Peyer's patch (tissue), 4 donors: Measurements from ENCODE around the gene AGPS. TPM values are rescaled to one million over a fixed set of nuclear protein-coding genes. Genes with fewer than 3 reads are reported as not detected.

Source experiments
- DNase-seq, 3 donors: peaks; one replicate each; pipeline ENCODE4 v3.0.0-alpha.2; 2017 to 2019
- H3K27ac ChIP-seq, 4 donors: fragments of 200-600 bp; sonication (generic); one replicate each; pipeline ENCODE4 v1.5.1; 2016 to 2019
- H3K27me3 ChIP-seq, 2 donors: fragments of 200-600 bp; sonication (generic); one replicate each; pipeline ENCODE4 v1.5.1; 2019
- H3K36me3 ChIP-seq, 3 donors: fragments of 200-600 bp; sonication (generic); one replicate each; pipeline ENCODE4 v1.5.1; 2016 to 2019
- H3K4me1 ChIP-seq, 4 donors: fragments of 200-600 bp; sonication (generic); one replicate each; pipeline ENCODE4 v1.5.1; 2016 to 2019
- H3K4me3 ChIP-seq, 4 donors: fragments of 200-600 bp; sonication (generic); 1 replicate in 3 of 4; 2 replicates in 1 of 4; pipeline ENCODE4 v1.5.1; 2016 to 2019; ENCODE audit warnings: mild to moderate bottlenecking in 1 of 4
- H3K9me3 ChIP-seq, 4 donors: fragments of 200-600 bp; sonication (generic); one replicate each; pipeline ENCODE4 v1.5.1; 2016 to 2019; ENCODE audit warnings: mild to moderate bottlenecking in 1 of 4
- CTCF ChIP-seq, 6 experiments: fragments of 450-650 bp in 4 of 6; fragments of 200-600 bp in 2 of 6; sonication (generic) in 1 of 6; IDR thresholded peaks; one replicate each; pipeline ENCODE4 v1.5.1; 2017 to 2019; ENCODE audit warnings: antibody characterized with exemption in 6 of 6, mild to moderate bottlenecking in 3 of 6, moderate library complexity in 1 of 6
- POLR2A ChIP-seq, 2 donors: fragments of 450-650 bp; IDR thresholded peaks; one replicate each; pipeline ENCODE4 v1.5.1; 2017; ENCODE audit warnings: antibody characterized with exemption in 2 of 2, mild to moderate bottlenecking in 2 of 2, moderate library complexity in 2 of 2
- total RNA-seq, 4 donors: library from RNA; depleted of rRNA; stranded (reverse); fragments of >200 nt; gene quantifications; one replicate each; pipeline ENCODE4 v1.1.0, GENCODE V29; 2016

The AGPS gene
- total RNA-seq, 4 donors from 2014 or later = 18.2 to 26.3 (median 21.0) TPM

GRCh38 chr2:177380181-177380580 lies 12.4 kb upstream of the AGPS start:
- no peak for DNase-seq
- no peak for TF ChIP-seq CTCF (IDR thresholded peaks at IDR 0.05)
- no peak for TF ChIP-seq POLR2A (IDR thresholded peaks at IDR 0.05)

GRCh38 chr2:177383935-177384334 lies 8.6 kb upstream of the AGPS start:
- Histone ChIP-seq H3K4me1 (no peaks in the 10 kb centered on the region), H3K9me3 (no peaks in the 10 kb centered on the region), H3K4me3 (no peak overlapping the region), H3K27ac (no peak overlapping the region), H3K27me3 (no peaks in the 10 kb centered on the region), H3K36me3 (no peaks in the 10 kb centered on the region)
- no peak for DNase-seq
- no peak for TF ChIP-seq CTCF (IDR thresholded peaks at IDR 0.05)
- TF ChIP-seq POLR2A (IDR thresholded peaks at IDR 0.05) = no peak

More at GRCh38 chr2:177380181-177380580, 12.4 kb upstream of the AGPS start:
- no peak overlapping the region for H3K4me3 ChIP-seq
- no peaks in the 10 kb centered on the region for H3K27me3 ChIP-seq
- H3K4me1 ChIP-seq = no peaks in the 10 kb centered on the region
- no peaks in the 10 kb centered on the region for H3K36me3 ChIP-seq
- H3K9me3 ChIP-seq = no peaks in the 10 kb centered on the region
- H3K27ac ChIP-seq = no peak overlapping the region

GRCh38 chr2:177385151-177385550 lies 7.4 kb upstream of the AGPS start:
- no peak overlapping the region for H3K27ac ChIP-seq
- TF ChIP-seq CTCF (IDR thresholded peaks at IDR 0.05) = no peak
- no peak for TF ChIP-seq POLR2A (IDR thresholded peaks at IDR 0.05)
- no peak for DNase-seq
- no peaks in the 10 kb centered on the region for H3K9me3 ChIP-seq
- H3K36me3 ChIP-seq = no peaks in the 10 kb centered on the region
- no peaks in the 10 kb centered on the region for H3K27me3 ChIP-seq
- no peaks in the 10 kb centered on the region for H3K4me1 ChIP-seq
- no peak overlapping the region for H3K4me3 ChIP-seq

GRCh38 chr2:177391822-177392372 lies 676 bp upstream of the AGPS start:
- no peaks in the 10 kb centered on the region for H3K36me3 ChIP-seq
- peaks cover 0 to 29% (median 2%) of the 10 kb centered on the region in 4 donors for H3K4me1 ChIP-seq
- TF ChIP-seq POLR2A (IDR thresholded peaks at IDR 0.05) (no peak), CTCF (IDR thresholded peaks at IDR 0.05) (no peak)
- H3K4me3 ChIP-seq = peak overlapping the region; percentile 47 to 96 (median 91)
- no peak for DNase-seq
- H3K27me3 ChIP-seq = no peaks in the 10 kb centered on the region
- H3K27ac ChIP-seq = peak overlapping the region; percentile 48 to 86 (median 78)
- H3K9me3 ChIP-seq = no peaks in the 10 kb centered on the region

- Histone ChIP-seq H3K4me1 (peaks cover 0 to 35% (median 2%) of the 10 kb centered on the region in 4 donors), H3K36me3 (no peaks in the 10 kb centered on the region), H3K4me3 (peak overlapping the region; percentile 47 to 96 (median 91)), H3K27me3 (no peaks in the 10 kb centered on the region), H3K9me3 (no peaks in the 10 kb centered on the region), H3K27ac (peak overlapping the region; percentile 48 to 86 (median 78))
- no peak for TF ChIP-seq CTCF (IDR thresholded peaks at IDR 0.05)
- no peak for TF ChIP-seq POLR2A (IDR thresholded peaks at IDR 0.05)
- no peak for DNase-seq
Measured at GRCh38 chr2:177393203-177393755, 706 bp downstream of the AGPS start.
